GM18507 (cell line): ENCODE results near the gene RPS6KB1.
"Not testable (repeated sequence)": the region's sequence is repeated elsewhere in the genome, so short reads cannot be mapped to it uniquely, and the experiment has no call there.

Source experiments
- DNase-seq: peaks from one replicate; pipeline ENCODE4 v3.0.0; 2011; ENCODE audit warnings: low read depth; ENCODE audit not compliant: insufficient read length; ENCODE audit errors: extremely low spot score
- FAIRE-seq: peaks from 2 replicates; lab custom pipeline; 2011; peaks lifted over from hg19 to GRCh38; lab: Jason Lieb, UNC

The RPS6KB1 gene

DNA sequence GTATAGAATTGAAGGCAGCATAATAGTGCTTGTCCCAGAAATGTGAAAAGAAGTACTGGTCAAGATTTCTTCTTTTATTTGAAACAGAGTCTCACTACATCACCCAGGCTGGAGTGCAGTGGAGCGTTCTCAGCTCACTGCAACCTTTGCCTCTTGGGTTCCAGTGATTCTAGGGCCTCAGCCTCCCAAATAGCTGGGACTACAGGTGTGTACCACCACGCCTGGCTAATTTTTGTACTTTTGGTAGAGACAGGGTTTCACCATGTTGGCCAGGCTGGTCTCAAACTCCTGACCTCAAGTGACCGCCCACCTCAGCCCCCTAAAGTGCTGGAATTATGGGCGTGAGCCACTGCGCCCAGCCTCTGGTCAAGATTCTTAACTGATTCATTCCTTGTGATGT, 27.7 kb downstream of the RPS6KB1 start:
- not testable (repeated sequence) for FAIRE-seq, DNase-seq

DNA sequence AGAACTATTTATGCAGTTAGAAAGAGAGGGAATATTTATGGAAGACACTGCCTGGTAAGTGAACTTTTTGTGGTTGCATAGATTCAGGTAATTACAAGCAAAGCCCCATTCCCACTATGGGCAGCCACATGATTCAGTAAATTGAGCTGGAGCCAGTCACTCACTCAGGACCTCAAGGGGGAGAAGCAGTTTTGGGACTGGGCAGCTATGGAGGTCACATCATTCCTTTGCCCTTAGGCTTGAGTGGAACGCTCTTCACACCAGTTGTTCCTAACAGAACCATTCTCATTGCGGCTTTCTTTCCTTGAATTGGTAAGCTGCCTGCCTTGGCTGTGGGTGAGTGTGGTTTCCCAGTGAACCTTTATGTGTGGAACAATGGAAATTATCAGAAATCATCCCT, 37.2 kb downstream of the RPS6KB1 start:
- not testable (repeated sequence) for DNase-seq, FAIRE-seq

DNA sequence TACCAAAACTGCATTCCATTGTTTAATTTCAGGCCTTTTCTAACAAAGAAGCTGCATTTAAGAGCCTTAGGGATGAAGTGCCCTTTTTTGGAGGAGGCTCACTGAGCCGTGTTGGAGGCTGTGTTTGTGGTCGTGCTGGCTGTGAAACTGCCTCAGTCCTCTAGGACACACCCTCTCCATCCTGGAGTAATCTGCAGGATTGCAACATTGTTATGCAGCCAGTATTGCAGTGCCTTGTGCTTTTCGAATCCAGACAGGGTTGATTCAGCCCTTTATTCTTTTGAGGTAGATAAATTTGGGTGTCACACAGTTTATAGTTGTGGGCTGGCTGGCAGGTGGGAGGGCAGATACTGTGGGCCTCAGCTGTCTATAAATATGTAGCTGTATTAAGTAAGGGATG, 37.8 kb downstream of the RPS6KB1 start:
- FAIRE-seq, DNase-seq: not testable (repeated sequence)

DNA sequence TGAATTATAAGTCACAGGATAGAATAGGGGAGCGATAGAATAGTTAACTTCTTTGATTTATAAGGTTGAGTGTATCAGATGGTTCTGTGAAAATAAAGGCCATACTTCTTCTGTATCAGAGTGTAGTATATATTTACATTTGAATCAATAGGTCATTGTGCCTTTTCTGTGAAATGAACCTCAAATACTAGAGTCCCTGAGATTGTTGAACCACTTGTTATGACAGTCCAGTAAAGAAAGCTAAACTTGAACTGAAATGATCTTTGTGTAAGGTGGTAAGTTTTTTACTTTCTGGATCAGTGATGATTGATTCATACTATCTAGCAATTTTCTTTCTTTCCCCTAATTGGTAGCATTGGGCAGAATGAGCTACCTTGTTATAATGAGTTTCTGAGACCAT, 40.4 kb downstream of the RPS6KB1 start:
- FAIRE-seq, DNase-seq: not testable (repeated sequence)

DNA sequence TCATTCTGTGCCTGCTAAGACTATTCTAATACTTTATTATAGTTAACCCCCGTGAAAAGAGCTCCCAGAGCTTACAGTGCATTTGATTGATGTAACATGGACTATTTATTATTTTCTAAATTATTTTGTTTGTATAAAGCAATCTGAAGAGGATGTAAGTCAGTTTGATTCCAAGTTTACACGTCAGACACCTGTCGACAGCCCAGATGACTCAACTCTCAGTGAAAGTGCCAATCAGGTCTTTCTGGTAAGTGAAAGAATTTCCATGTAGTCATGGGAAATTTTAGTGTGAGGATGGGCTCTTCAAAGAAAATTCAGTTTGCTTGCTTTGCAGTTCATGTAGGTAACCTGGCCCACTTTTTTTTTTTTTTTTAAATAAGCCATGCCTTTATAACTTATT, 47.8 kb downstream of the RPS6KB1 start:
- not testable (repeated sequence) for FAIRE-seq, DNase-seq

DNA sequence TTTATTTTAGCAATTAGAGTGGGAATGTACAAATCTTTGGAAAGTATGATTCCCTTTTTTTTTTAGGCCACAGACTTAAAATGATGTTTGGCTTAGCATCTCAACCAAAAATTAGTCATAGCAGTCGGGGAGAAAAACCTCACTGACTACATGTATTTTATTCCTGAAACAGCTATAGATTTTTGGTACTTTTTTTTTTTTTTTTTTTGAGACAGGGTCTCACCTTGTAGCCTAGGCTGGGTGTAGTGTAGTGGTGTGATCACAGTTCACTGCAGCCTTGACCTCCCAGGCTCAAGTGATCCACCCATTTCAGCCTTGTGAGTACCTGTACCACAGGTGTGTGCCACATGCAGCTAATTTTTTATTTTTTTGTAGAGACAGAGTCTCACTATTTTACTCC, 48.2 kb downstream of the RPS6KB1 start:
- DNase-seq, result no peak
- FAIRE-seq, result no peak

DNA sequence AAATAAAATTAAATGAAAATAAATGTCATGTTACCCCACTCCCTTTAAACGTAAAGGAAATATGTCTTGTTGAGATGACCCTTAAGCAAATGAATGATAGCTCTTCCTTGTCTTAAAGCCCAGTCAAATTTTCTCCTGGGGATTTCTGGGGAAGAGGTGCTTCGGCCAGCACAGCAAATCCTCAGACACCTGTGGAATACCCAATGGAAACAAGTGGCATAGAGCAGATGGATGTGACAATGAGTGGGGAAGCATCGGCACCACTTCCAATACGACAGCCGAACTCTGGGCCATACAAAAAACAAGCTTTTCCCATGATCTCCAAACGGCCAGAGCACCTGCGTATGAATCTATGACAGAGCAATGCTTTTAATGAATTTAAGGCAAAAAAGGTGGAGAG, 53.5 kb downstream of the RPS6KB1 start:
- not testable (repeated sequence) for DNase-seq, FAIRE-seq

DNA sequence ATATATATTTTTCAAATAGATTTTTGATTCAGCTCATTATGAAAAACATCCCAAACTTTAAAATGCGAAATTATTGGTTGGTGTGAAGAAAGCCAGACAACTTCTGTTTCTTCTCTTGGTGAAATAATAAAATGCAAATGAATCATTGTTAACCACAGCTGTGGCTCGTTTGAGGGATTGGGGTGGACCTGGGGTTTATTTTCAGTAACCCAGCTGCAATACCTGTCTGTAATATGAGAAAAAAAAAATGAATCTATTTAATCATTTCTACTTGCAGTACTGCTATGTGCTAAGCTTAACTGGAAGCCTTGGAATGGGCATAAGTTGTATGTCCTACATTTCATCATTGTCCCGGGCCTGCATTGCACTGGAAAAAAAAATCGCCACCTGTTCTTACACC, 54.4 kb downstream of the RPS6KB1 start:
- FAIRE-seq, DNase-seq: not testable (repeated sequence)

DNA sequence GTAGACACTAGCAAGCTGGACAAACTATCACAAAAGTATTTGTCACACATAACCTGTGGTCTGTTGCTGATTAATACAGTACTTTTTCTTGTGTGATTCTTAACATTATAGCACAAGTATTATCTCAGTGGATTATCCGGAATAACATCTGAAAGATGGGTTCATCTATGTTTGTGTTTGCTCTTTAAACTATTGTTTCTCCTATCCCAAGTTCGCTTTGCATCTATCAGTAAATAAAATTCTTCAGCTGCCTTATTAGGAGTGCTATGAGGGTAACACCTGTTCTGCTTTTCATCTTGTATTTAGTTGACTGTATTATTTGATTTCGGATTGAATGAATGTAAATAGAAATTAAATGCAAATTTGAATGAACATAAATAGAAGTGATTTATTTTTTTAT, 57.1 kb downstream of the RPS6KB1 start:
- FAIRE-seq, result no peak
- DNase-seq, result no peak

DNA sequence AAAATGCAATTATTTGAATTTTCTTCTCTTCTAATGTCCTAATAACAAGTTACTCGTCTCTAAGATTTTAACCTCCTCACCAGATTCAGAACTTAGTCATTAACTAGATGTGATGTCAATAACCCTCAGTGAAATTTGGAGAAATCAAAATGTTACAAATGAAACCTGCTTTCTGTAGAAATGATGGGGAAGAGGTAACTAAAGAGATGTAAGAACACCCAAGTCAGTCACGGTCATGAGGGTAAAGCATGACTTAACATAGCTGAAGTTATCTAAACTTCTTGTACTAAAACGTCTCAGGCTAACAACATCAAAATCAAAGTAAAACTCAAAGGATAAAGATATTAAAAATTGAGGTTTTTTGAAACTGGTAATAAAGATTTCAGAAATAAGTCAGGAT, 61.9 kb downstream of the RPS6KB1 start:
- no peak for DNase-seq
- FAIRE-seq, result no peak

DNA sequence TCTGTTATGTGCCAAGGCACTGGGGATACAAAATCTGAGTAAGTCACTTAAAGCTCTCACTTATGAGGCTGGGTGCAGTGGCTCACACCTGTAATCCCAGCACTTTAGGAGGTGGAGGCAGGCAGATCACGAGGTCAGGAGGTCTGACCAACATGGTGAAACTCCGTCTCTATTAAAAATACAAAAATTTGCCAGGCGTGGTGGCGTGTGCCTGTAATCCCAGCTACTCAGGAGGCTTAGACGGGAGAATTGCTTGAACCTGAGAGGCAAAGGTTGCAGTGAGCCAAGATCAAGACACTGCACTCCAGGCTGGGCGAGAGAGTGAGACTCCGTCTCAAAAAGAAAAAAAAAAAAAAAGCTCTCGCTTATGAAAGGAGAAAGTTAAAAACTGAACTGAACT, 66.7 kb downstream of the RPS6KB1 start:
- not testable (repeated sequence) for FAIRE-seq, DNase-seq

DNA sequence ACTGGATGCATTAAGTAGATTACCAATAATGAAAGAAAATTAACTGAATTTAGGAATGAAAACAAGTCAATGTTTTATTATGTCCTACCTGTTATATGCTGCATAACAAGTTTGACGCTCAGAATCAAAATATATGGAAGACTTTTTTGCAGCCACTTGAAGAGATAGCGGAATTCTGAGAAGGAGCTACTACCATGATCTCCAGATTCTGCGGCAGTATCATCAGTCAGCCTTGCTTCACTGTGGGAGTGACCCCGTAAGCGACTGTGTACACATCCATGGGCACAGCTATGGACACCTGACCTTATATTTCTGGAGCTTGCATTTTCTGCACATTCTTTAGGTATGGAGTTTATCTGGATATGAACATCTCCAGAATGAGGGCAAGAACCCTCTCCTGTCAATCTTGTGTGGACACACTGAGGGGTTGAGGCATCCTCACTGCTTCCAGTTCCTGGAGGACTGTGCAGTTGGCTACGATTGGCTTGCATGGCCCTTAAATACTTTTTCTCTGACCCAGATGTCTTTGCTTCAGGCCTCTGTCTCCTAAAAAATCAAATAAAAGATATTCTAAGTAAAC, 69.9 kb downstream of the RPS6KB1 start:
- FAIRE-seq, result no peak
- DNase-seq, result no peak

DNA sequence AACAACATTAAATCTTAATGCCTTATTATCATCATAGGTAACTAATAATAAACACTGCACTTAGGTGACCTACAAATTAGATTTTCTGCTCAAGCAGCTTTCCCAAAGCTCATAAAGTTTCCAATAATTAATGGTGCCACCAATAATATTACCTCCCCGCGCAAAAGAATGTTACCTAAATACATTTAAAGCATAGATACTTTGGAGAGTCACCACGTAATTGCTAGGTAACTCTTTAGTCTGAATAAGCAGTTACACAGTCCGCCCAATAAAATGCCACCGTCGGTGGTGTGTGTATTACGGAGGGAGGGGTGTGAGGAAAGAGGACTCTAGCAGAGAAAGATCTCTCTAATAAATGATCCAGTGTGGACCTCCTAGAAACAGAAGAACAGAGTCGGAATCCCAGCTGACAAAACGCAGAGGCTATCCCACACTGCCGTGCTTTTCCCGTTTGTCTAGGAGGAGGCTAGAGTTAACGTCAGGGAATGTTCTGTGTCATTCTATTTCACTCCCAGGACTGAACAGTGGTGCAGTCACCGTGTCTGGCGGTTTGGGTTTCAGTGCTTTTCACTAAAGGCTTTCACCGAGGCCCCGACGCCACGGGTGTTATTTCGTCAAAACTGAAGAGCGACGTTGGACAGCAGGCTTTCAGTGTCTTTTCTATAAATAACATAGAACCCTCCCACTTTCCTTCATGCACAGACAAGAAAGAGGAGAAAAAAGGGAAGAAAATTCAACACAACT, 71.0 kb downstream of the RPS6KB1 start:
- DNase-seq (no peak), FAIRE-seq (peak; percentile 52)

DNA sequence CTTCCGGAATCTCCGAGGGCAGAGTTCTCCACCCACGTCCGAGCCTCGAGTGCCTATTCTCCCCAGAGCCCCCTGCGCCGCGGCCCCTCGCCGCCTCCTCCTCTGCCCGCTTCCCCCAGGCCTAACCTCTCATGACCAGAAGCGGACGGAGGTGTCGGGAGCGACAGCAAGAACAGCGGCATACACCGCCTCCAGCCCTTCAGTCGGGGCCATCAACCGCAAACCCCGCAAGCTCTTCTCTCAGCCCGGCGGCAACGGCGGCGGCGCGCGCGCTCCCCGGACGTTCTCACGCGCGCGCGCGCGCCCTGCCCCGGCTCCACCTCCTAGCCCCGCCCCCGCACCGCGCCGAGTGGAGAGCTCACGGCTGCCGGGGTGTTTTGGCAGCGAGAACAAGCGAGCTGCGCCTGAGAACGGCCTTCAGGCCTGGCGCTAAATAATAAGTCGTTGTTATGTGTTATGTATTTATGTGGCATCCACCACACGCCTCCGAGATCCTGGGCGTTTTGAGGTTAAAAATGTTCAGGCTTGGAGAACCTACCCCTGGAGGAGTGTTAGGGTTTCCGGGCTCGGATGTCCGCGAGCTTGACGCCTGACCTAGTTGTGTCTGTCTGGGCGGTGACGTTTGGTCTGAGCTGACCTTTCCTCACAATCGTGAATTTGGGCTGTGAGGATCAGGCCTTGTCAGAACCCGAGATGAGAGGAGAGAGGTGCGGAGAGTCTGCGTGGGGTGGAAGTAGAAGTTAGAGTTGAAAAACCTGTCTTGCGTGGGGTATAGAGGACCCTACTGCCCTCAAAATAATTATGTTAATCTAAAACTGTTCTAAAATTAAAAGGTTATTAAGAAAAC, 71.8 kb downstream of the RPS6KB1 start, which contains the start of gene RNFT1:
Gene RNFT1, minus strand, starts transcription at position 259 of the 847 bp plus-strand sequence. Its CDS starts 77 bp downstream, at position 182.
- FAIRE-seq (peak; percentile 68), DNase-seq (peak; percentile 94)

DNA sequence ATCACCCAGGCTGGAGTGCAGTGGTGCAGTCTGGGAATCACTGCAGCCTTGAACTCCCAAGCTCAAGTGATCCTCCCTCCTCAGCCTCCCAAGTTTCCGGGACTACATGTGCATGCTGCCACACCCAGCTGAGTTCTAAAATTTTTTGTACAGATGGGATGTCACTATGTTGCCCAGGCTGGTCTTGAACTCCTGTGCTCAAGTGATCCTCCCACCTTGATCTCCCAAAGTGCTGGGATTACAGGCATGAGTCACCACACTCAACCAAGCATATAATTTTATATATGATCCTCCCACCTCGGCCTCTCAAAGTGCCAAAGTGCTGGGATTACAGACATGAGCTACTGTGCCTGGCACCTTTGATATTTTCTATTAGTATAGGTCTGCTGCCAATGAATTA, 78.8 kb downstream of the RPS6KB1 start:
- not testable (repeated sequence) for FAIRE-seq, DNase-seq

DNA sequence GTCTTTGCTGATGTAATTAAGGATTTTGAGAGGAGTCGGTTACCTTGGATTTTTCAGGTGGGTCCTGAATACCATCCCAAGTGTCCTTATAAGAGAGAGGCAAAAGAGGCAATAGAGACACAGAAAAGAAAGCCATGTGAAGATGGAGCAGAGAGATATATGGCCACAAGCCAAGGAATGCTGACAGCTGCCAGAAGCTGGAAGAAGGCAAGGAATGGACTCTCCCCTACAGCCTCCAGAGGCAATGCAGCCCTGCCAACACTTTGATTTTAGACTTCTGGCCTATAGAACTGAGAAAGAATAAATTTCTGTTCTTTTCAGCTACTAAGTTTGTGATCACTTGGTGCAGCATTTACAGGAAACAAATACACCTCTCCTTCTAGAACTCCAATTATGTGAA, 79.9 kb downstream of the RPS6KB1 start:
- no peak for FAIRE-seq
- DNase-seq, result no peak

DNA sequence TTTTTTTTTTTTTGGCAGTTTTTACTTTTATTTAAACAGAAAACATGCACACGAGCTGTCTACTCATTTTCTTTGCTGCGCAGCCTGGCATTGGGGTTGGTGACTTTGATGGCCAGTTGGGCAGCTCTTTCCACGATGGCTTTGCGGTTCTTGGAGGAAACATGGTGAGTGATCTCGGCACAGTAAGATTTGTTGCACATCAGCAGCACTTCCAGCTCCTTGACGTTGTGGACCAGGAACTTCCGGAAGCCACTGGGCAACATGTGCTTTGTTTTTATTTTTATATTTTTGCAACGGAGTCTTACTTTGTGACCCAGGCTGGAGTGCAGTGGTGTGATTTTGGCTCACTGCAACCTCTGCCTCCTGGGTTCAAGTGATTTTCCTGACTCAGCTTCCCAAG, 80.6 kb downstream of the RPS6KB1 start:
- not testable (repeated sequence) for DNase-seq, FAIRE-seq

DNA sequence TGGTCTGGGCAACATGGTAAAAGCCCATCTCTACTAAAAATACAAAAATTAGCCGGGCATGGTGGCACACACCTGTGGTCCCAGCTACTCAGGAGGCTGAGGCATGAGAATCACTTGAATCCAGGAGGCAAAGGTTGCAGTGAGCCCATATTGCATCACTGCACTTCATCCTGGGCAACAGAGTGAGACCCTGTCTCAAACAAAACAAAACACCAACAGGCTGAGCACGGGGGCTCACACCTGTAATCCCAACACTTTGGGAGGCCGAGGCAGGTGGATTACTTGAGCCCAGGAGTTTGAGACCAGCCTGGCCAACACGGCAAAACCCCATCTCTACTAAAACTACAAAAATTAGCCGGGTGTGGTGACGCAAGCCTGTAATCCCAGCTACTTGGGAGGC, 82.2 kb downstream of the RPS6KB1 start:
- FAIRE-seq, DNase-seq: not testable (repeated sequence)

DNA sequence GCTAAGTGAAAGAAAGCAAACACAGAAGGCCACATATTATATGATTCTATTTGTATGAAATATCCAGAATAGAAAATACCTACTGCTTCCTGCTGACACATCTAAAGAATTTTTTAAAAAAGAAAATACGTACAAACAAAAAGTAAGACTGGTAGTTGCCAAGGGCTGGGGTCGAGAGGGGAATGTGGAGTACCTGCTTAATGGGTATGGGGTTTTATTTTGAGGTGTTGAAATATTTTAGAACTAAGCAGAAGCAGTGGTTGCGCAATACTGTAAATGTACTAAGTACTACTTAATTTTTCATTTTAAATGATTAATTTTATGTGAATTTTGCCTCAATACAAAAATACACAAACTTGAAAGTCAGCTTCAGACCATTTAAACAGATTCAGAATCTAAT, 103.7 kb downstream of the RPS6KB1 start:
- not testable (repeated sequence) for FAIRE-seq, DNase-seq
